ENCODE results near the gene RHOV. TPM values are rescaled to one million over a fixed set of nuclear protein-coding genes. Genes with fewer than 3 reads are reported as not detected.

The RHOV gene
- total RNA-seq, 2 donors from 2014 or later = not detected

GRCh38 chr15:40902605-40903561 lies 28.8 kb upstream of the RHOV start:
- Histone ChIP-seq H3K36me3 (peaks cover 23% of the 10 kb centered on the region), H3K27ac (no peak overlapping the region)

DNA sequence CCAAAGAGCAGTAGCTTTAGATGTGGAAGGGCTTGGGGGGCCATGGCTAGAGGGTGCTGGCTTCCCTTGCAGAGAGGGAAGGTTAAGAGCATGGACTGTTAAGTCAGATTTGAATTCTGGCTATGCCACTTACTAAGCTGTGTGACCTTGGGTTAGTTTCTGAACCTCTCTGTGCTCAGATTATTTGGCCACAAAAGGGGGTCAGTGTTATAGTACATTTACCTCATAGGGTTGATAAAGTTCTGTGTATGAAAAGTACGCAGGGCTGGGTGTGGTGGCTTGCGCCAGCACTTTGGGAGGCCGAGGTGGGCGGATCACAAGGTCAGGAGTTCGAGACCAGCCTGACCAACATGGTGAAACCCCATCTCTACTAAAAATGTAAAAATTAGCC lies 27.0 kb upstream of the RHOV start:
- TF ChIP-seq CTCF (IDR thresholded peaks at IDR 0.05) = no peak
- peaks cover 27% of the 10 kb centered on the region for H3K36me3 ChIP-seq
- no peak overlapping the region for H3K4me3 ChIP-seq
- no peaks in the 10 kb centered on the region for H3K27me3 ChIP-seq (replicated peaks; ENCODE audit: insufficient read depth)
- no peak overlapping the region for H3K27ac ChIP-seq
- peaks cover 10 to 12% of the 10 kb centered on the region in 2 donors for H3K4me1 ChIP-seq (ENCODE audit: control insufficient read depth in 1 of 2, low read depth in 2 of 2)
- ATAC-seq (ENCODE audit: insufficient number of reproducible peaks, low FRiP score, low read depth) = no peak
- DNase-seq (ENCODE audit: low spot score) = no peak
- no peaks in the 10 kb centered on the region for H3K9me3 ChIP-seq

More at GRCh38 chr15:40902605-40903561, 28.8 kb upstream of the RHOV start:
- peaks cover 20 to 26% of the 10 kb centered on the region in 2 donors for H3K4me1 ChIP-seq (ENCODE audit: control insufficient read depth in 1 of 2, low read depth in 2 of 2)
- DNase-seq (ENCODE audit: low spot score) = no peak
- no peak overlapping the region for H3K4me3 ChIP-seq
- H3K9me3 ChIP-seq = no peaks in the 10 kb centered on the region
- TF ChIP-seq CTCF (IDR thresholded peaks at IDR 0.05) = no peak
- ATAC-seq (ENCODE audit: insufficient number of reproducible peaks, low FRiP score, low read depth) = no peak
- no peaks in the 10 kb centered on the region for H3K27me3 ChIP-seq (replicated peaks; ENCODE audit: insufficient read depth)

DNA sequence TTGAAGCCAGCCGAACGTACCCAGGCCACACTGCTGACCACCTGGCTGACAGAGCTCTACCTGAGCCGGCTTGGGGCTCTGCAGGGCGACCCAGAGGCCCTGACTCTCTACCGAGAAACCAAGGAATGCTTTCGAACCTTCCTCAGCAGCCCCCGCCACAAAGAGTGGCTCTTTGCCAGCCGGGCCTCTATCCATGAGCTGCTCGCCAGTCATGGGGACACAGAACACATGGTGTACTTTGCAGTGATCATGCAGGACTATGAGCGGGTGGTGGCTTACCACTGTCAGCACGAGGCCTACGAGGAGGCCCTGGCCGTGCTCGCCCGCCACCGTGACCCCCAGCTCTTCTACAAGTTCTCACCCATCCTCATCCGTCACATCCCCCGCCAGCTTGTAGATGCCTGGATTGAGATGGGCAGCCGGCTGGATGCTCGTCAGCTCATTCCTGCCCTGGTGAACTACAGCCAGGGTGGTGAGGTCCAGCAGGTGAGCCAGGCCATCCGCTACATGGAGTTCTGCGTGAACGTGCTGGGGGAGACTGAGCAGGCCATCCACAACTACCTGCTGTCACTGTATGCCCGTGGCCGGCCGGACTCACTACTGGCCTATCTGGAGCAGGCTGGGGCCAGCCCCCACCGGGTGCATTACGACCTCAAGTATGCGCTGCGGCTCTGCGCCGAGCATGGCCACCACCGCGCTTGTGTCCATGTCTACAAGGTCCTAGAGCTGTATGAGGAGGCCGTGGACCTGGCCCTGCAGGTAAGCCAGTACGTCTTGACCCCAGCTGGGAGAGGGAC lies 26.4 kb upstream of the RHOV start:
- DNase-seq (ENCODE audit: low spot score) (no peak), ATAC-seq (ENCODE audit: insufficient number of reproducible peaks, low FRiP score, low read depth) (no peak)
- Histone ChIP-seq H3K4me1 (ENCODE audit: control insufficient read depth in 1 of 2, low read depth in 2 of 2) (peaks cover 9 to 11% of the 10 kb centered on the region in 2 donors), H3K36me3 (peaks cover 30% of the 10 kb centered on the region), H3K27me3 (replicated peaks; ENCODE audit: insufficient read depth) (no peaks in the 10 kb centered on the region), H3K27ac (no peak overlapping the region), H3K9me3 (no peaks in the 10 kb centered on the region), H3K4me3 (no peak overlapping the region)
- TF ChIP-seq CTCF (IDR thresholded peaks at IDR 0.05) = no peak

DNA sequence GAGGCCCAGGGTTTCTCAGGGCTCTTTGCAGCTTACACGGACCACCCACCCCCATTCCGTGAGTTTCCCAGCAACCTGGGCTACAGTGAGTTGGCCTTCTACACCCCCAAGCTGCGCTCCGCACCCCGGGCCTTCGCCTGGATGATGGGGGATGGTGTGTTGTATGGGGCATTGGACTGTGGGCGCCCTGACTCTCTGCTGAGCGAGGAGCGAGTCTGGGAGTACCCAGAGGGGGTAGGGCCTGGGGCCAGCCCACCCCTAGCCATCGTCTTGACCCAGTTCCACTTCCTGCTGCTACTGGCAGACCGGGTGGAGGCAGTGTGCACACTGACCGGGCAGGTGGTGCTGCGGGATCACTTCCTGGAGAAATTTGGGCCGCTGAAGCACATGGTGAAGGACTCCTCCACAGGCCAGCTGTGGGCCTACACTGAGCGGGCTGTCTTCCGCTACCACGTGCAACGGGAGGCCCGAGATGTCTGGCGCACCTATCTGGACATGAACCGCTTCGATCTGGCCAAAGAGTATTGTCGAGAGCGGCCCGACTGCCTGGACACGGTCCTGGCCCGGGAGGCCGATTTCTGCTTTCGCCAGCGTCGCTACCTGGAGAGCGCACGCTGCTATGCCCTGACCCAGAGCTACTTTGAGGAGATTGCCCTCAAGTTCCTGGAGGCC lies 25.6 kb upstream of the RHOV start:
- DNase-seq (ENCODE audit: low spot score) (no peak), ATAC-seq (ENCODE audit: insufficient number of reproducible peaks, low FRiP score, low read depth) (no peak)
- H3K4me3 ChIP-seq = no peak overlapping the region
- H3K36me3 ChIP-seq = peaks cover 30% of the 10 kb centered on the region
- no peaks in the 10 kb centered on the region for H3K9me3 ChIP-seq
- no peaks in the 10 kb centered on the region for H3K27me3 ChIP-seq (replicated peaks; ENCODE audit: insufficient read depth)
- TF ChIP-seq CTCF (IDR thresholded peaks at IDR 0.05) = no peak
- no peak overlapping the region for H3K27ac ChIP-seq
- H3K4me1 ChIP-seq (ENCODE audit: control insufficient read depth in 1 of 2, low read depth in 2 of 2) = peaks cover 14 to 17% of the 10 kb centered on the region in 2 donors

Measured in thoracic aorta (tissue), 2 donors.